ENCODE data around the gene SPO11.
"Not testable (repeated sequence)": the region's sequence is repeated elsewhere in the genome, so short reads cannot be mapped to it uniquely, and the experiment has no call there.

Gene SPO11

GRCh38 chr20:57342829-57343228, 13.2 kb downstream of the SPO11 start:
- DNase-seq = no peak

GRCh38 chr20:57346477-57346876, 16.9 kb downstream of the SPO11 start:
- DNase-seq = peak; percentile 75

DNA sequence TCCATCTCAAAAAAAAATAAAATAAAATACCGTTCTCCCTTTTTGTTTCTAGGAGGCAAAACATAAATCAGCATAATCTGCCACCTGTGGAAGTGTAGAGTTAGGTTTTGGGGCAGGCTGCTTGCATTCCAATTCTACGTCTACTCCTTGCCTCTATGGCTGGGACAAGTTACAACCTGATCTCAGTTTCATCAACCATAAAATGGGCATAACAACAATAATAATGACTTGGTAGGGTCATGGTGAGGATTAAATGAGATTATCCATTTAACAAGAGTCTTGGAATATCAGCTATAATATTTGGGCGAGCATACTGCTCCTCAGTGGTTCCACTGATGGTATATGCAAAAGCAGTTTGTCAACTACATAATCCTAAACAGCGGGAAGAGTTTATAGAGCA, 17.8 kb downstream of the SPO11 start:
- DNase-seq = no peak

DNA sequence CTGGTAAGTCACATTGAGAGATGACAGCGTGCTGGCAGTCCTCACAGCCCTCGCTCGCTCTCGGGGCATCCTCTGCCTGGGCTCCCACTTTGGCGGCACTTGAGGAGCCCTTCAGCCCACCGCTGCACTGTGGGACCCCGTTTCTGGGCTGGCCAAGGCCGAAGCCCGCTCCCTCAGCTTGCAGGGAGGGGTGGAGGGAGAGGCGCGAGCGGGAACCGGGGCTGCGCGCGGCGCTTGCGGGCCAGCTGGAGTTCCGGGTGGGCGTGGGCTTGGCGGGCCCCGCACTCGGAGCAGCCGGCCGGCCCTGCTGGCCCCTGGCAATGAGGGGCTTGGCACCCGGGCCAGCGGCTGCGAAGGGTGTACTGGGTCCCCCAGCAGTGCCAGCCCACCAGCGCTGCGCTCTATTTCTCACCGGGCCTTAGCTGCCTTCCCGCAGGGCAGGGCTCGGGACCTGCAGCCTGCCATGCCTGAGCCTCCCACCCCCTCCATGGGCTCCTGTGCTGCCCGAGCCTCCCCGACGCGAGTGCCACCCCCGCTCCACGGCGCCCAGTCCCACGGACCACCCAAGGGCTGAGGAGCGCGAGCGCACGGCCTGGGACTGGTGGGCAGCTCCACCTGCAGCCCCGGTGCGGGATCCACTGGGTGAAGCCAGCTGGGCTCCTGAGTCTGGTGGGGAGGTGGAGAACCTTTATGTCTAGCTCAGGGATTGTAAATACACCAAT, 18.8 kb downstream of the SPO11 start:
- DNase-seq = not testable (repeated sequence)

DNA sequence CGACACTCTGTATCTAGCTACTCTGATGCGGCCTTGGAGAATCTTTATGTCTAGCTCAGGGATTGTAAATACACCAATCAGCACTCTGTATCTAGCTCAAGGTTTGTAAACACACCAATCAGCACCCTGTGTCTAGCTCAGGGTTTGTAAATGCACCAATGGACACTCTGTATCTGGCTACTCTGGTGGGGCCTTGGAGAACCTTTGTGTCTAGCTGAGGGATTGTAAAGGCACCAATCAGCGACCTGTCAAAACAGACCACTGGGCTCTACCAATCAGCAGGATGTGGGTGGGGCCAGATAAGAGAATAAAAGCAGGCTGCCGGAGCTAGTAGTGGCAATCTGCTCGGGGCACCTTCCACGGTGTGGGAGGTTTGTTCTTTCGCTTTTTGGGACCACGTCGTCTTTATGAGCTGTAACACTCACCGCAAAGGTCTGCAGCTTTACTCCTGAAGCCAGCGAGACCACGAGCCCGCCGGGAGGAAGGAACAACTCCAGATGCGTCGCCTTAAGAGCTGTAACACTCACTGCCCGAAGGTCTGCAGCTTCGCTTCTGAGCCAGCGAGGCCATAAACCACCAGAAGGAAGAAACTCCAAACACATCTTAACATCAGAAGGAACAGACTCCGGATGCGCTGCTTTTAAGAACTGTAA, 19.4 kb downstream of the SPO11 start:
- DNase-seq = not testable (repeated sequence)

DNA sequence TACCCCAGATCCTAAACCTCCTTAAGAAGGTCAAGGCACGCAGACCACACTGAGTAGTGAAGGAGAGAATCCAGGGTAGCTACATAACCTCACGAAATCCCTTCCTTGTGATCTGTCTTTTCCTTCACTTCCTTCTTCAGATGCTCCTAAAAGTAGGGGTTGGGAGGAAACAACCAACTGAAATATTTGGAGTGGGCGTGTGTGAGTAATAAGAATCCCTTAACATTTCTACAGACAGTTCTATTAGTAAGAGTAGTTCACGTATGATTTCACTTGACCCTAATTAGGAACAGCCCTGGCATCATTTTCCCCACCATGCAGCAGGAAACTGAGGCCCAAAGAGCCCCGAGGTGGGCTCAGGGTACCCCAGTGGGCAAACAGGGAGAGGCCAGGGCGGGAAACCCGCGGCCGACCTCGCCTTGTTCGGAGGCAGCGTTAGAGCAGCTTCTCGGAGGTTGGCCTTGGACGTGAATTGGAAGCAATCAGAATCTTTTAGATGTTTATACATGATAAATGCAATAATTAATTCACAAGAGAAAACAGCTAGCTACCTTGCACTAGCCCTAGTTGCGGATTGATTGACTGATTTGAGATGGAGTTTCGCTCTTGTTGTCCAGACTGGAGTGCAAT, 20.6 kb downstream of the SPO11 start:
- no peak for DNase-seq

DNA sequence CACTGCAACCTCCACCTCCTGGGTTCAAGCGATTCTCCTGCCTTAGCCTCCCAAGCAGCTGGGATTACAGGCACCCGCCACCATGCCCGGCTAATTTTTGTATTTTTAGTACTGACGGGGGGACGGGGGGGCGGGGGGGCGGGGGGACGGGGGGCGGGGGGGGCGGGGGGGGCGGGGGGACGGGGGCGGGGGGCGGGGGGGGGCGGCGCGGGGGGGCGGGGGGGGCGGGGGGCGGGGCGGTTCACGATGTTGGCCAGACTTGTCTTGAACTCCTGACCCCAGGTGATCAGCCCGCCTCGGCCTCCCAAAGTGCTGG, 21.1 kb downstream of the SPO11 start:
- not testable (repeated sequence) for DNase-seq

DNA sequence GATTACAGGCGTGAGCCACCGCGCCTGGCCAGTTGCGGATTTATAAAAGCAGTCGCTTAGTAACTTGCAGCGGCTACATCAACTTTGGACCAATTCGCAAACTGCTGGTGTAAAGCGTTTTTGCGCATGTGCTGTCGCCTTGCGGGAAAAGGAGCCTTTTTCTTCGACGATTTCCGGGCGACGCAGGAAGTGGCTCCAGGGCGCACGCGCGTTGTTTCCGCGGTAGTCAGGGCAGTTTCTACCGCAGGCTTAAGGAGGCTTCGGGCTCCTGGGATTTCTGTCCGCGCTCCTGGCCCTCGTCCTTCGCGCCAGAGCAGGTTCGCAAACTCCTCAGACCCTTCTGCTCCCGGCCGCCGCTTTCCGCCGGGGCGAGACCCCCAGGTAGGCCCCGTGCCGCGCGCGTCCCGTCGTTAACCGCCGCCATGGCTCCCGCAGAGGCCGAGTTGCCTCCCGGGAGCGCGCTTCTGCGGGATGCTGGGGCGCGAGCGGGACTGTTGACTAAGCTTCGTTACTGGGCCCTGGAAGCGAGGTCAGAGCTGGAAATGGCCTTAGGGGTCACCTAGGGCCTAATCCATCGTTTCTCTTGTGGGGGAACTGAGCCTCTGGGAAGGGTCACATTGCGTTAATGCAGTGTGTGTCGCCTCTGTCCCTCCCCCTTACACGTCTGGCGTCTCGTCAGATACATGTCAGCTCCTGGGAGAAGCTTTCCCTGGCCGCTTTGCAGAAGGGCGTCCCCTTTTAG, 21.6 kb downstream of the SPO11 start, which contains the start of gene RAE1:
Gene RAE1, plus strand, starts transcription at position 214 of the 742 bp plus-strand sequence. CDS start 2,784 bp downstream, outside the sequence.
- DNase-seq = peak; percentile 93

GRCh38 chr20:57352305-57352704, 22.7 kb downstream of the SPO11 start:
- DNase-seq = no peak

DNA sequence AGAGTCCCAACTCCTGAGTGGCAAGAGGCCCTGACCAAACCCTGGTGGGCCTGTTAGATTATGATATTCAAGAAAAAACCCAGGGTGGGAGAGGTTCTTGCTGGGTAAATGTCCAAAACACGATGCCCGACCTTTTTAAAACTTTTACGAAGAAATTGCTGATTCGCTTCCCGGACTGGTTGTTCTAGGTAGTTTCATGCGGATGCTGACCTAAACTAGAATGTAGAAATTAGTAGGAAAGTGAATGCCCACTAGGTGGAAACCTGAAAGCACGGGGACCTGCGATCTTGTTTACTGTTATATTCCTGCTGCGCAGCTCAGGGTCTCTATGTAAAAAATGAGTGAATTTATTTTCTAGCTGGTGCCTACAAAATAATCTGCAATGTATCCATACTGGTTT, 23.7 kb downstream of the SPO11 start:
- DNase-seq = no peak

DNA sequence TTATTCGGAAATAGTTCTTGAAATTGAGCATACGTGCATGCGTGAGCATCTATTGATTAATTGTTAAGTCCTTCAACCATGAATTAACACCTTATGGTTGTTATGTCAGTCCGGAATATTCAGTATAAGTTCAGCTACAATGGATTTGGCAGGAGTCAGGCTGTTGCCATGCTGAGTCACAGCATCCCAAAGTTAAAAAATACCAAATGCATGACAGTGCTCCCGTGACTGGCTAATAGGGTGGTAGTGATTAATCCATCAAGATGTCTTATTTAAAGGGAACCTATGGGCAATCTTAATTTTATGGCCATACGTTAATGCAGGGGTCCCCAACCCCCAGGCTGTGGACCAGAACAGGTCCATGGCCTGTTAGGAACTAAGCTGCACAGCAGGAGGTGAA, 31.9 kb downstream of the SPO11 start:
- DNase-seq = no peak

- DNase-seq = no peak
Measured at GRCh38 chr20:57364451-57364850, 34.8 kb downstream of the SPO11 start.

- DNase-seq = no peak
Measured at GRCh38 chr20:57369596-57369995, 40.0 kb downstream of the SPO11 start.

- no peak for DNase-seq
Measured at GRCh38 chr20:57370316-57370715, 40.7 kb downstream of the SPO11 start.

DNA sequence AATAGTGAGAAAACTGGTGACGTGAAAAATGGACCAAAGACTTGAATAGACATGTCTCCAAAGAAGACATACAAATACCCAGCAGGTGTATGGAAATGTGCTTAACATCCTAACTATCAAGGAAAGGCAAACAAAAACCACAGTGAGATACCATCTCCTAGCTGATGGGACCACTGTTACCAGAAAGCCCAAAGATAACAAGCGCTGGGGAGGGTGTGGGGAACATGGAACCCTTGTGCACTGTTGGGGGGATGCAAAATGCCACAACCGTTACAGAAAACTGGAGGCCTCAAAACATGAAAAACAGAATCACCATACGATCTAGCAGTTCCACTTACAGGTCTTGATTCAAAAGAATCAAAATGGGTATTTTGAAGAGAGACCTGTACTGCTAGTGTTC, 41.8 kb downstream of the SPO11 start:
- DNase-seq = no peak

- no peak for DNase-seq
Measured at GRCh38 chr20:57372157-57372556, 42.6 kb downstream of the SPO11 start.

DNA sequence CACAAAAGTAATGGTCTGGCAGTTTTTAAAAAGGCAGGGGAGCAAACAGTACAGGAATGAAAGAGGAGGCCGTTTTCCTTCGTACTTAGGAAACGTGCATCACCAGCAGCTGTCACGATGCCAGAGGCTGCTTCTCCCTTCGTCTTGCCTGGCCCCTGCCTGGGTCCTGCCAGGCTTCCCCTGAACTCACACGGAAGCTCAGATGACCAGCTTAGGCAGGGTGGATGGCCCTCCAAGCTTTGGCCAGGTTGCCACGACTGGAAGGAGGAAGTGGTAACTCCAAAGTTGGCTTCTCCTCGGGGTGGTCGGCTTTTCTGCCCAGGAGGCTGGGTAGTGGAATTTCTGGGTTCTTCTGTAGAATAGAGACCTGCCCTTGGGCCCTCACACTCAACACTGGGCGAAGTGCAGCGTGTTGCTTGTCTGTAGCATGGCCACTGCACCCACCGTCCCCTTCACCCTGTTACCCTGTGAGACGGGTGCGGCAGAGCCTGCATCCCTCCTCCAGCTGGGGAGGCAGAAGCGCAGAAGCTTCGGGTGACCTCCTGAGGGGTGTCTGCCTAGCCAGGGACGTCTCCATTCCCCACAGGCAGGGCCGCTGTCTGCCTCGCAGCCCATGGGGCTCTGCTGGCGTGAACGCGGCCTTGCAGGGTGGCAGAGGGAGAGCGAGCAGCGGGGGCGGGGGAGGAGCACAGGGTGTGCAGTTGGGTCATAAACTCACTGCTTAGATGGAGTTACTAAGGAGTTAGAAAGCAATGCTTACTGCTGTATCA, 43.2 kb downstream of the SPO11 start:
- DNase-seq = no peak

DNA sequence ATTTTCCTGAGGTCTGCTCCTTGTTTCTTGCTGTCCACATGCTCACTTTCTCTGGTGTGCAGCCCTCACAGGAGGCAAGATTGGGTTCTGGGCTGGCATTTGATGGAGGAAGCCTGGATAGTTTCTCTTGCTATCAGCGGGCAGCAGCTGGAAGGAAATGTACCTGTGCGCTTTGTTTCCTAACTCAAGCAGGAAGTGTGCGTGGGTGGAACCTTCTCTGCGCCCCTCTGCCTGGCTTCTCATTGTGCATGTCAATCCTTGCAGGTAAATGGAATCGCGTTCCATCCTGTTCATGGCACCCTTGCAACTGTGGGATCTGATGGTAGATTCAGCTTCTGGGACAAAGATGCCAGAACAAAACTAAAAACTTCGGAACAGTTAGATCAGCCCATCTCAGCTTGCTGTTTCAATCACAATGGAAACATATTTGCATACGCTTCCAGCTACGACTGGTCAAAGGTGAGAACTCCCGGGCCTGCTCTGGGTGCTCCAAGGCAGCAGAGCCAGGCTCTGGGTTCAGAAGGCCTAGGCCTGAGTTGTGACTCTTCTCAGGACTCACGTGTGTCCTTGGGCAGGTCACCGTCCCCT, 44.8 kb downstream of the SPO11 start:
- no peak for DNase-seq

- no peak for DNase-seq
Measured at GRCh38 chr20:57374931-57375651, 45.5 kb downstream of the SPO11 start.

DNA sequence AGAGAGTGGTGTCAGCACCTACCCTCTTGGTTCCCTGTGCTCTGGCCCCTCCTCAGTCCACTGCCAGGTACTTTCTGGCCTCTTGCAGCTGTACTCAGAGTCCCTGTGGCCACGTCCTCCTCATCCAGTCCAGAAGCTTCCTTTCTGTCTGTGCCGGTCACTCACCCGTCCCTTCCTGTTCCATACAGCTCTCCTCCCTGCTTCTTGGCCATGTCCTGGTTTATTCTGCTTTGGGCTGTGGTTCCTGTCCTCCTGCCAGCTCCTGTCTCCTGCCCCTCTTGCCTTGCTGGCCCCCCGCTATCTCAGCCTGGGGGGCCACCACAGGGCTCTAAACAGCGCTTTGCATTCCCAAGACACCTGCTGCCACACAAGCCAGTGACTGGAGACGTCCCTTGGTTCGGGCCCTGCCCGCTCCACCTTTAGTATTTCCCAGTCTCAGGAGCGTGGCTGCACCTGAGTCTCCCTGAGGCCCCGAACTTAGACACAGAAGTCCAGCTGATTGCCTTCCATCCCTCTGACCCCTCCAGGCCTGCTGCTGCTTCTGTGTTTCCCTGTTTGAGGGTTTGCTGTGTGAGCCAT, 46.1 kb downstream of the SPO11 start:
- DNase-seq = no peak

DNA sequence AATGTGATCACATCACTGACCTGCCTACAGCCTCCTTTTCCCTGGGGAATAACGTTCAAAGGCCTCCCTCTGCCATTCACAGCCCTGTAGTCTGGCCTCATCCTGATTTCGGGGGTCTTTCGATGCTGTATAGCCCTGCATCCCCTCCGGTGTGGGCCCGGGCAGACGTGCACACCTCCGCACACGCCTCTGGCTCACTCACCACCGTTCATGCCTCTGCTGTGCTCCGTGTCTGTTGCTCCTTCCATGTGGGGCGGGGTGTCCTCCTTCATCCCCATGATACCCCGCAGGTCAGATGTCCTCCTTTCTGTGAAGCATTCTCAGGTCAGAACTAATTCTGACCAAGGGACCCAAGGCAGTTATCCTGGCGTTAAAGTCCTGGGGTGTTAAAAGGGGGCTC, 47.7 kb downstream of the SPO11 start:
- no peak for DNase-seq
